Dermis lymphatic vessel endothelial cell (primary cell): ENCODE results near the gene AMTN. TPM values are rescaled to one million over a fixed set of nuclear protein-coding genes. Genes with fewer than 3 reads are reported as not detected.

Source experiments
- total RNA-seq: library from RNA; depleted of rRNA; stranded (reverse); fragments of >200 nt; gene quantifications from 2 replicates; pipeline ENCODE4 v1.2.1, GENCODE V29; 2014

Gene AMTN, protein sequence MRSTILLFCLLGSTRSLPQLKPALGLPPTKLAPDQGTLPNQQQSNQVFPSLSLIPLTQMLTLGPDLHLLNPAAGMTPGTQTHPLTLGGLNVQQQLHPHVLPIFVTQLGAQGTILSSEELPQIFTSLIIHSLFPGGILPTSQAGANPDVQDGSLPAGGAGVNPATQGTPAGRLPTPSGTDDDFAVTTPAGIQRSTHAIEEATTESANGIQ
- total RNA-seq, result not detected in 2 replicates

DNA sequence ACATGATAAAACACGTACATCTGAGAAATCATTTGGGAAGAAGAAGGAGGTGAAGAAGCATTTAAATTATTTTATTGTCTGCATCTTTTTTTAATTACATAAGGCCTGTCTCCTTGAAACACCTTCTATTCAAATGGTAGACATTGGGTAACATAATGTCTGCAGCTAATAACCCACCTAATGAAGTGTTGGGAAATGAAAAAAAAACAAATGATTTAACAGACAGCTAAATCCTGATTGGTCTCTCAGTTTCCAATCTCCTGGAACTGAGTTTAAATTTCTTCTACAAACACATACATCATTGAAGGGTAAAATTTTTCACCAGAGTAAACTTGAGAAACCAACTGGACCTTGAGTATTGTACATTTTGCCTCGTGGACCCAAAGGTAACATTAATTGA, at the start of gene AMTN:
Gene AMTN, plus strand, starts transcription at position 301 of the 400 bp plus-strand sequence. CDS start 209 bp downstream, outside the sequence.

GRCh38 chr4:70471897-70472296, 46.5 kb upstream of the AMTN start, which contains the start of gene MUC7:
MUC7 (plus strand) TSS chr4:70472197; CDS start chr4:70474022, 1,825 bp downstream.

Other genes starting within 250 kb of the AMTN start
- not detected in 2 replicates for gene CABS1, start 183.6 kb upstream of the AMTN start, total RNA-seq
- not detected in 2 replicates for gene SMR3A, start 157.8 kb upstream of the AMTN start, total RNA-seq
- not detected in 2 replicates for gene SMR3B, start 135.4 kb upstream of the AMTN start, total RNA-seq
- gene OPRPN, start 120.6 kb upstream of the AMTN start, total RNA-seq, result not detected in 2 replicates
- gene MUC7, start 46.4 kb upstream of the AMTN start, total RNA-seq, result not detected in 2 replicates
- not detected in 2 replicates for gene AMBN, start 73.7 kb downstream of the AMTN start, total RNA-seq
- not detected in 2 replicates for gene ENAM, start 110.2 kb downstream of the AMTN start, total RNA-seq
- gene JCHAIN, start 147.9 kb downstream of the AMTN start, total RNA-seq, result not detected in 2 replicates
- 13.4 and 17.0 TPM in 2 replicates for gene UTP3, start 170.0 kb downstream of the AMTN start, total RNA-seq
- gene RUFY3, start 203.4 kb downstream of the AMTN start, total RNA-seq, result 35.3 and 52.2 TPM in 2 replicates